Lung (tissue), 12 donors: ENCODE measurements around the gene TP73. TPM values are rescaled to one million over a fixed set of nuclear protein-coding genes. Genes with fewer than 3 reads are reported as not detected.
A peak's percentile ranks its signal among the peaks of the same experiment; 100 is the strongest.

Experiments
- ATAC-seq: fragments of 200-7000 bp; cut with Tn5 transposase; one replicate; pipeline ENCODE4 v1.9.1; 2020; ENCODE audit warnings: moderate number of reproducible peaks; ENCODE audit not compliant: insufficient read depth, low FRiP score
- DNase-seq, 3 donors: peaks; one replicate each; pipeline ENCODE4 v3.0.0-alpha.2; 2013 to 2017
- H3K27ac ChIP-seq, 2 donors: one replicate each; pipeline ENCODE4 v1.5.1; 2013; ENCODE audit warnings: mild to moderate bottlenecking in 2 of 2, moderate library complexity in 2 of 2, control low read depth in 1 of 2, inconsistent platforms in 1 of 2, low read depth in 1 of 2, low read length in 1 of 2
- H3K27me3 ChIP-seq, 3 donors: one replicate each; pipeline ENCODE4 v1.5.1; 2013; ENCODE audit warnings: low read length in 2 of 3; ENCODE audit not compliant: control insufficient read depth in 3 of 3, insufficient read depth in 3 of 3
- H3K36me3 ChIP-seq, 4 donors: one replicate each; pipeline ENCODE4 v1.5.1; 2013; ENCODE audit warnings: low read length in 4 of 4, mild to moderate bottlenecking in 1 of 4, moderate library complexity in 1 of 4; ENCODE audit not compliant: control insufficient read depth in 4 of 4, insufficient read depth in 4 of 4
- H3K4me1 ChIP-seq, 5 donors: one replicate each; pipeline ENCODE4 v1.5.1; 2013; ENCODE audit warnings: low read length in 5 of 5, mild to moderate bottlenecking in 2 of 5, moderate library complexity in 1 of 5; ENCODE audit not compliant: control insufficient read depth in 5 of 5, insufficient read depth in 5 of 5
- H3K4me3 ChIP-seq: one replicate; pipeline ENCODE4 v1.5.1; 2013; ENCODE audit warnings: mild to moderate bottlenecking, control low read depth, moderate library complexity
- H3K9ac ChIP-seq, 2 donors: one replicate each; pipeline ENCODE4 v1.5.1; 2013; ENCODE audit warnings: low read length in 2 of 2, control low read depth in 1 of 2; ENCODE audit not compliant: insufficient read depth in 1 of 2
- H3K9me3 ChIP-seq, 4 donors: one replicate each; pipeline ENCODE4 v1.5.1; 2013; ENCODE audit warnings: low read length in 3 of 4, mild to moderate bottlenecking in 1 of 4, moderate library complexity in 1 of 4; ENCODE audit not compliant: control insufficient read depth in 4 of 4, insufficient read depth in 3 of 4
- CTCF ChIP-seq: IDR thresholded peaks from 2 replicates; pipeline ENCODE4 v1.5.1; 2012; ENCODE audit warnings: mild to moderate bottlenecking; ENCODE audit errors: control extremely low read depth, extremely low read depth
- WGBS, 2 donors: extraction: QIAGEN DNeasy Blood & Tissue Kit; methylation state at CpG; one replicate each; pipeline ENCODE4 v1.1.7; 2013; 5-methylcytosine and 5-hydroxymethylcytosine counted together
- polyA plus RNA-seq, 2 donors: library from polyadenylated mRNA; stranded (reverse); fragments of 200-250 nt; gene quantifications; one replicate each; pipeline ENCODE4 v1.2.1, GENCODE V29; 2013
- total RNA-seq, 2 donors: library from RNA; depleted of rRNA in 1 of 2; stranded (reverse); fragments of >200 nt in 1 of 2; gene quantifications; one replicate each; pipeline ENCODE4 v1.2.1, GENCODE V29; 2014 to 2021
- donor health status: control.
- donor health status: control.
- donor health status: Bipolar disorder and iron deficiency.
- donor health status: healthy.
- donor health status: DM: yes; HTN: yes; CAD: no.

The TP73 gene
- total and polyA plus RNA-seq, 4 donors: 1.7 to 12.3 (median 2.2) TPM

- Histone ChIP-seq H3K27me3 (no peaks in the 10 kb centered on the region), H3K9ac (no peak overlapping the region), H3K36me3 (no peaks in the 10 kb centered on the region), H3K4me1 (peaks cover 0 to 37% (median 9%) of the 10 kb centered on the region in 5 donors), H3K4me3 (no peak overlapping the region), H3K9me3 (no peaks in the 10 kb centered on the region), H3K27ac (no peak overlapping the region)
- 84 to 89% methylated on average over 17 to 18 of the region's 18 CpGs for WGBS, 2 donors
- ATAC-seq (no peak), DNase-seq (no peak)
- TF ChIP-seq CTCF: no peak
These were observed 34.4 kb upstream of the TP73 start for GRCh38 chr1:3617806-3618345.

- Histone ChIP-seq H3K27me3 (no peaks in the 10 kb centered on the region), H3K4me1 (peaks cover 3 to 37% (median 13%) of the 10 kb centered on the region in 5 donors), H3K27ac (no peak overlapping the region), H3K4me3 (no peak overlapping the region), H3K36me3 (no peaks in the 10 kb centered on the region), H3K9ac (no peak overlapping the region), H3K9me3 (no peaks in the 10 kb centered on the region)
- WGBS, 2 donors: 55 to 70% methylated on average over 9 of the region's 9 CpGs
- no peak for ATAC-seq
- no peak for DNase-seq
- TF ChIP-seq CTCF: no peak
These were observed 33.8 kb upstream of the TP73 start for GRCh38 chr1:3618531-3618880.

- peak; percentile 82 for TF ChIP-seq CTCF
- Histone ChIP-seq H3K4me1 (peaks cover 4 to 37% (median 16%) of the 10 kb centered on the region in 5 donors), H3K27me3 (no peaks in the 10 kb centered on the region), H3K36me3 (no peaks in the 10 kb centered on the region), H3K4me3 (no peak overlapping the region), H3K9ac (no peak overlapping the region), H3K9me3 (no peaks in the 10 kb centered on the region), H3K27ac (no peak overlapping the region)
- ATAC-seq (peak; percentile 86), DNase-seq (peak; percentile 83 to 90 (median 88))
- WGBS, 2 donors: 11 to 19% methylated on average over 20 of the region's 21 CpGs
These were observed 33.2 kb upstream of the TP73 start for GRCh38 chr1:3618881-3619671.
